OCI-M1 (cell line): Measurements from ENCODE around the gene DGKZ.

Experiments used
- DNase-seq: peaks from one replicate; lab custom pipeline; 2025; lab: John Stamatoyannopoulos, UW

The DGKZ gene

GRCh38 chr11:46327829-46328228, 19.4 kb upstream of the DGKZ start:
- no peak for DNase-seq

- DNase-seq: no peak
These were observed 17.1 kb upstream of the DGKZ start for GRCh38 chr11:46330154-46330553.

- DNase-seq: peak; percentile 38
These were observed 16.5 kb upstream of the DGKZ start for GRCh38 chr11:46330563-46331281.

GRCh38 chr11:46331282-46331984, 15.8 kb upstream of the DGKZ start:
- no peak for DNase-seq

- no peak for DNase-seq
These were observed 15.1 kb upstream of the DGKZ start for GRCh38 chr11:46332093-46332567.

- no peak for DNase-seq
These were observed 14.5 kb upstream of the DGKZ start for GRCh38 chr11:46332568-46333393.

GRCh38 chr11:46333394-46333947, 13.8 kb upstream of the DGKZ start:
- no peak for DNase-seq

GRCh38 chr11:46334211-46334610, 13.1 kb upstream of the DGKZ start:
- DNase-seq: no peak

GRCh38 chr11:46335271-46335670, 12.0 kb upstream of the DGKZ start:
- no peak for DNase-seq

- DNase-seq: no peak
These were observed 11.2 kb upstream of the DGKZ start for GRCh38 chr11:46335890-46336562.

- DNase-seq: peak; percentile 92
These were observed 10.6 kb upstream of the DGKZ start for GRCh38 chr11:46336563-46337180.

GRCh38 chr11:46337626-46338345, 9.5 kb upstream of the DGKZ start:
- no peak for DNase-seq

- DNase-seq: no peak
These were observed 8.7 kb upstream of the DGKZ start for GRCh38 chr11:46338636-46338987.

GRCh38 chr11:46338988-46339666, 8.1 kb upstream of the DGKZ start:
- no peak for DNase-seq

- no peak for DNase-seq
These were observed 7.4 kb upstream of the DGKZ start for GRCh38 chr11:46339816-46340215.

GRCh38 chr11:46341454-46341853, 5.8 kb upstream of the DGKZ start:
- no peak for DNase-seq

GRCh38 chr11:46342239-46342638, 5.0 kb upstream of the DGKZ start:
- no peak for DNase-seq

- no peak for DNase-seq
These were observed 3.7 kb upstream of the DGKZ start for GRCh38 chr11:46343520-46343919.

GRCh38 chr11:46345131-46345597, 2.1 kb upstream of the DGKZ start:
- peak; percentile 69 for DNase-seq

GRCh38 chr11:46345881-46346484, 1.3 kb upstream of the DGKZ start:
- DNase-seq: no peak
